ENCODE results near the gene CDPF1. TPM values are rescaled to one million over a fixed set of nuclear protein-coding genes. Genes with fewer than 3 reads are reported as not detected.

The CDPF1 gene
- total RNA-seq, 4 donors from 2014 or later: 1.5 to 12.7 (median 4.5) TPM

- H3K4me3 ChIP-seq: no peak overlapping the region
- no peaks in the 10 kb centered on the region for H3K4me1 ChIP-seq
- DNase-seq: no peak
- no peaks in the 10 kb centered on the region for H3K9me3 ChIP-seq
- intact Hi-C loops (cut with DNase I; ENCODE audit: low total_unique reads): no loop called here
- TF ChIP-seq CTCF (IDR thresholded peaks at IDR 0.05) (no peak), POLR2A (IDR thresholded peaks at IDR 0.05) (no peak)
- H3K36me3 ChIP-seq: no peaks in the 10 kb centered on the region
- no peak overlapping the region for H3K27ac ChIP-seq
- no peaks in the 10 kb centered on the region for H3K27me3 ChIP-seq
Observed at GRCh38 chr22:46275455-46276122, 25.5 kb upstream of the CDPF1 start.

GRCh38 chr22:46274381-46274780, 24.3 kb upstream of the CDPF1 start:
- peaks cover 0 to under 1% of the 10 kb centered on the region in 2 donors for H3K4me1 ChIP-seq
- H3K27ac ChIP-seq: no peak overlapping the region
- H3K4me3 ChIP-seq: no peak overlapping the region
- H3K9me3 ChIP-seq: no peaks in the 10 kb centered on the region
- intact Hi-C loops (cut with DNase I; ENCODE audit: low total_unique reads): no loop called here
- no peak for TF ChIP-seq CTCF (IDR thresholded peaks at IDR 0.05)
- TF ChIP-seq POLR2A (IDR thresholded peaks at IDR 0.05): no peak
- DNase-seq: no peak
- no peaks in the 10 kb centered on the region for H3K27me3 ChIP-seq
- no peaks in the 10 kb centered on the region for H3K36me3 ChIP-seq

- H3K4me1 ChIP-seq: peaks cover 0 to 8% of the 10 kb centered on the region in 2 donors
- H3K4me3 ChIP-seq: no peak overlapping the region
- H3K36me3 ChIP-seq: no peaks in the 10 kb centered on the region
- TF ChIP-seq CTCF (IDR thresholded peaks at IDR 0.05): no peak
- TF ChIP-seq POLR2A (IDR thresholded peaks at IDR 0.05): no peak
- H3K9me3 ChIP-seq: no peaks in the 10 kb centered on the region
- intact Hi-C loops (cut with DNase I; ENCODE audit: low total_unique reads): no loop called here
- DNase-seq: no peak
- H3K27me3 ChIP-seq: no peaks in the 10 kb centered on the region
- H3K27ac ChIP-seq: no peak overlapping the region
Observed at GRCh38 chr22:46273432-46274148, 23.5 kb upstream of the CDPF1 start.

- intact Hi-C loops (cut with DNase I; ENCODE audit: low total_unique reads): no loop called here
- no peak for DNase-seq
- Histone ChIP-seq H3K27ac (no peak overlapping the region), H3K36me3 (no peaks in the 10 kb centered on the region), H3K4me1 (peaks cover 0 to 12% of the 10 kb centered on the region in 2 donors), H3K9me3 (no peaks in the 10 kb centered on the region), H3K27me3 (no peaks in the 10 kb centered on the region), H3K4me3 (no peak overlapping the region)
- no peak for TF ChIP-seq CTCF (IDR thresholded peaks at IDR 0.05)
- TF ChIP-seq POLR2A (IDR thresholded peaks at IDR 0.05): no peak
Observed at GRCh38 chr22:46272762-46273431, 22.8 kb upstream of the CDPF1 start.

DNA sequence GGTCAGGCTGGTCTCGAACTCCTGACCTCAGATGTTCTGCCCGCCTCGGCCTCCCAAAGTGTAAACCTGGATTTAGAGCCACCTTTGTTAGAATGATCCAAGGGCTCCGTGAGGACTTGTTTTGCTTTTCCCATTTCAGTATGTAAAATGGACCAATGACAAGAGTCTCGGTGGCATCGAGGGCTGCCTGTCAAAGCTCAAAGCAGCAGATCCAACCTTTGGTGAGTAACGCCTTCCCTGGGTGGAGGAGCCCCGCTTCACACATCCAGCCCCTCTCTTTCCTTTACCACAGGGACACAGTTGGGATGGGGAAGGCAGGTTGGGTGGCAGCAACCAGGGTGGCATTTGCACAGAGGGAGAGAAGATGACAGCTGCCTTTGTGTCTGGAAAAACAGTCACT, 22.1 kb upstream of the CDPF1 start:
- no peak overlapping the region for H3K27ac ChIP-seq
- intact Hi-C loops (cut with DNase I; ENCODE audit: low total_unique reads): no loop called here
- peaks cover under 1 to 12% of the 10 kb centered on the region in 2 donors for H3K4me1 ChIP-seq
- H3K9me3 ChIP-seq: no peaks in the 10 kb centered on the region
- TF ChIP-seq POLR2A (IDR thresholded peaks at IDR 0.05): no peak
- no peak for TF ChIP-seq CTCF (IDR thresholded peaks at IDR 0.05)
- H3K27me3 ChIP-seq: no peaks in the 10 kb centered on the region
- H3K36me3 ChIP-seq: no peaks in the 10 kb centered on the region
- no peak overlapping the region for H3K4me3 ChIP-seq
- no peak for DNase-seq
